HG03575 (cell line): ENCODE data around the gene PER2.
"Not testable (repeated sequence)": the region's sequence is repeated elsewhere in the genome, so short reads cannot be mapped to it uniquely, and the experiment has no call there.

Experiments used
- ATAC-seq: cut with Tn5 transposase; IDR thresholded peaks from one replicate; pipeline ENCODE4 v1.9.1; 2021; ENCODE audit not compliant: unreplicated experiment, insufficient number of reproducible peaks, low FRiP score; ENCODE audit errors: extremely low read depth

PER2 gene

GRCh38 chr2:238273433-238273832, 15.0 kb downstream of the PER2 start:
- not testable (repeated sequence) for ATAC-seq

DNA sequence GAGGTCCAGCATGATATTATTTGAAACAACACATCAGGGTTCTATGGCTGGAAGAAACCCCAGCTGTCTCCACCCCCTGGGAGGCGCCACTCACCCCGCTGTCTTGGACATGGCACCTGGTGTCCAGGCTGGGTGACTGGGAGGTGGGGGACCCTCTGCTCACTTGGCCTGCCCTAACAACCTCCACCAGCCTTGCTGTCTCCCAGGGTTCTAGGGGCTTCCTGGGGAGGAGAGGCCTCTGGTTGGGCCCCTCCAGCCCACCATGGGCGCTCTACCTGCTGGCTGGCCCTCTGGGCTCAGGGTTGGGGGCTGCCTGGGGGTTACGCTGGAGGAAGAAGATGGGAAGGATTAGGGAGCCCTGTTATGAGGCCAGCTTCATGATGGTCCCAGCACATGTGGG, 16.3 kb downstream of the PER2 start:
- ATAC-seq, result no peak

DNA sequence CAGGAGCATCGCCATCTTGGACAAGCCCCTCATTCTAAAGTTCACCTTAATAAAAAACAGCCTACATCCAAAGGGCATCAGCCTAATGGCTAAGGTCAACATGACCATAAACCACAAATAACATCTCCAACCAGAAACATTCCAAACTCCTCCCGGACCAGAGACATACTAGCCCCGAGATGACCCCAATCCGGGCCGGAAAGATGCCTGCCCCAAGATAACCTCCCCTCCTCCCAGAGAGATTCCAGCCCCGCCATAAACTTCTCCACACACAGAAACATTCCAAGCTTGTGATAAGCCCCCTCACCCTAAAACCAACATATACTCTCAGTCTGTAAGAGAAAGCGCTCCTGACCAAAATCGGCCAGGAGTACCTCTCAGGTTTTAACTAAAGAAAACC, 16.7 kb downstream of the PER2 start:
- ATAC-seq, result not testable (repeated sequence)

DNA sequence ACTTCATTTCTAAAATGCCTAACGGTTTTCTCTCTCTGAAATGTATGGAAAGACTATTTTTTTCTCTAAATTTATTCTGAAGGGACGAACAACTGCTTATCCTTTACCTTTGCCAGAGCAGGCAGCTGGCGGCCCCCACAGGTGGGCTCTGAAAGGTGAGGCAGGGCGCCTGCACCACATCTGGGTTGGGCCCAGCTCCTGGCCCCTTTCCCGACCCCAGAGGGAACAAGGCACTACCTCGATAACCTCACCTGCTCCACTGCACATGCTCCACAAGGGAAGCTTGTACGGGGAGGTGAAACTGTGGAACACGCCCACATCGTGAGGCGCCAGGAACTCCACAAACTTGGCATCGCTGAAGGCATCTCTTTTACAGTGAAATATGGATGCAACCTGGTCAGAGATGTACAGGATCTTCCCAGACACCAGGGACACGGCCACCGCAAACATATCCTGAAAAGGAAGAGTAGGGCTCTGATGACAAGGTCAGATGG, 17.3 kb downstream of the PER2 start:
- ATAC-seq, result no peak

DNA sequence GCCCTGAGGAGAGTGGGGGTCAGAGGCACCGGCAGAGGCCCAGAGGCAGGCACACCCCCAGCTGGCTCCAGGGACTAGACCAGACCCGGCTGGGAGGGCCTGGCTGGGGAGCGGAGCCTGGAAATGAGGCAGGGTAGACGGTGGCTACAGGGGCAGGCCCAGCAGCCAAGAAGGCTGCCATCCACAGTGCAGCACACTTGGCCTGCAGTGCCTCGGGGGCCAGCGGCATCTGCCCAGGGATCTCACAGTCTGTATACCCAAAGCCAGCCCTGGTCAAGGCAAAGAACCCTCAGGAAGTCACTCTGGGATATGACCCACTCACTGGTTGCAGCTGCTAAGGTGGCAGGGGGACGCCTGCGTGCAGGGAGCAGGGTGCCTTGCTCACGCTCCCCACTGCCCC, 17.8 kb downstream of the PER2 start:
- ATAC-seq, result no peak

- ATAC-seq, result no peak
These were observed 18.7 kb downstream of the PER2 start for GRCh38 chr2:238269741-238270140.

GRCh38 chr2:238267884-238268680, 20.3 kb downstream of the PER2 start:
- no peak for ATAC-seq

- ATAC-seq, result no peak
These were observed 21.1 kb downstream of the PER2 start for GRCh38 chr2:238267341-238267710.

- no peak for ATAC-seq
These were observed 22.8 kb downstream of the PER2 start for GRCh38 chr2:238265605-238266004.

DNA sequence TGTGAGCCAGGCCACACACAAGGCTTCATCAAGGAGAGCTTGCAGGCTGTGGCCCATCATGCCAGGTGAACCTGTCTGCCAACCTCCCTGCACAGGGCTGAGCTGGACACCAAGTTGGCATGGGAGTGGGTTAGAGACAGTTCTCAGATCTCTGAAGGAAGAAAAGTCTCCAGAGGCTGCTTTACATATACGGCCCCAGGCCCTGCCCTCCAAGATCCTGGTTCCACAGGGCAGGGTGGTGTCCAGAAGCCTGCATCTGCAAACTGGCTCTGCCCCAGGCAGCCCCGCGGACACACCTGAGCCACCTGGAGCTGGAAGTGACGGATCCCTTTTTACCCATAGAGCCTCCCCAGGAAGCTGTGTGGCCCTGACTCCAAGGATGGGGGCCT, 24.3 kb downstream of the PER2 start:
- no peak for ATAC-seq

- no peak for ATAC-seq
These were observed 25.0 kb downstream of the PER2 start for GRCh38 chr2:238263204-238264071.

GRCh38 chr2:238262496-238263122, 25.8 kb downstream of the PER2 start:
- ATAC-seq, result no peak

- no peak for ATAC-seq
These were observed 26.6 kb downstream of the PER2 start for GRCh38 chr2:238261718-238262375.

DNA sequence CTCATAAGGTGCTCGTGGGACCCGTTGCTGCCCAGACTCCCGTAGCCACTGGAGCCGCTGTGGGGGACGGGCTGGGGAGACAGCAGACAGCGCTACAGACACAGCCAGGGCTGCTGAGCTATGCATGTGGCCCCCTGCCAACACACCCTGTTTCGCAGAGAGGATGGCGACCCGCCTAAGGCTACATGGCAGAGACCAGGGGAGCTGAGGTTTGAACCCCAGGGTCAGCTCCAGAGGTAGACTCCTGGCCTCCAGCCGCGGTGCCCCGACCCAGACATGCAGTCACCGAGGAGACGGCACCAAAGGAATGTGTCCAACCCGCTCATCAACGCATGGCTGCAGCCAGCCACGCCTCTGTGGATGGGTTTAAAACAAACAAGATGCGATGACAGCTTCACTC, 27.5 kb downstream of the PER2 start:
- no peak for ATAC-seq

DNA sequence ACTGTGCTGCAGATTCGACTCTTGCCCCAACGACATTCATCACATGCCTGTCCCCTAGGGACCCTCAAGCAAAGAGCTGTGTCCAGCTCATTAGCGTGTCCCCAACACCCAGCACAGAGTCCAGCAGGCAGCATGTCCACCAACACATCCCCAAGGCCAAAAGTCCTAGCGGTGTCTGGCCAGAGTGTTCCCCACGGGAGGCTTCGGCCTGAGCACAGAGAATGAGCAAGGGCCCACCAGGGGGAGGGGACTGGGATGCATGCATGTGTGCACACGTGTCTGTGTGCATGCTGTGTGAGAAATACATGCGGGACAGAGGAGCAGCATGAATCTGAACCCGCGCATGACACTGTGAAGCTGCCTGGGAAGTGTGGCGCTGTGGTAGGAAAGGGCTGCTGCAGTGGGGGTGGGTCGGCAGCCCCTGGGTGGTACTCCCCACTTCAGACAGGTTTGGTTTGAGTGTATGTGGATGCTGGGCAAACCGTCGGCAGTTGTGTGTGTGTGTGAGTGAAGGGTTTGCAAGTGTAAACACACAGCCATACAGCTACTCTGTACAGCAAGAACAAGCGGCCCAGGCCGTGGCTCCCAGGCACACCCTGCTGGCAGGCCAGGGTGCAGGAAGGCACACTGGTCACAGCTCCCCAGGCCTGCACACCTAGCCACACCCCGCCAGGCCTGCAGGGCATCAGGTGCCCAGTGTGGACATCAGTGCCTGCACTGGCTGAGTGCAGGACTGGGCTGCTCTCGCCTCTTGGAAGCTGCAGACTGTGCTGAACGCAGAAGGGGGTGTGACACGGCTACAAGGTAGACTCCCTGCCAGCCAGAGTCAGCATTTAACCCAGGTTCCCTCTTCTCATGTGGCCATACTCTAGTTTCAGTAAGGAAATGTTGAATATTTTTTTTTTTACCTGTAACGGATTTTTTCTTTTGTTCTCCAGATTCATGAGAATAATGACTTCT, 29.1 kb downstream of the PER2 start:
- ATAC-seq, result no peak

GRCh38 chr2:238257786-238258700, 30.4 kb downstream of the PER2 start:
- no peak for ATAC-seq

DNA sequence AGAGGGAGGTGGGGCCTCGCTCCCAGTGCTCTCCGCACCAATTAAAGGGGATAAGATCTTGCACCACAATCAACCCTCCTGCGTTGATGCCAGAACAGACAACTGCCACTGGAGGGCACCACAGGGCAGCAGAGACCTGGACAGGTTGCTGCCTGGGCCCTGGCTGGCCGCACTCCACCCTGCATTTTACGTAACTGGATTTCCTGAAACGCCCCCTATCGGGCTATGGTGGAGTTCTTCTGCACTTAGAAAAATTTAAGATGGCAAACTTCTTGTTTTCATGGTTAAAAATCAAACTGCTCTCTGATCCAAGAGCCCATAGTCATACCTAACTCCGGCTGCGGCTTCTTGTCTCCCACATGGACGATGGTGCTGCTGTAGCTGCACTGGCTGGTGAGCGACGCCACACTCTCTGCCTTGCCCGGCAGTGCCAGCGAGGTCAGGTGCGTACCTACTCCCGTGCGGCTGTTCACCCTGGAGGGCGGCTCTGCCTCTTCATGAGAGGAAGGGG, 31.8 kb downstream of the PER2 start:
- ATAC-seq, result no peak
